CD4-positive, alpha-beta T cell treated with Interleukin-6 at 100 ng/mL for 8 hours (primary cell): ENCODE data around the gene PMP22.
"Not testable (repeated sequence)": the region's sequence is repeated elsewhere in the genome, so short reads cannot be mapped to it uniquely, and the experiment has no call there.

Experiments used
- DNase-seq: peaks from one replicate; pipeline ENCODE4 v3.0.0-alpha.2; 2020; ENCODE audit warnings: mixed read lengths, low spot score

PMP22 gene

DNA sequence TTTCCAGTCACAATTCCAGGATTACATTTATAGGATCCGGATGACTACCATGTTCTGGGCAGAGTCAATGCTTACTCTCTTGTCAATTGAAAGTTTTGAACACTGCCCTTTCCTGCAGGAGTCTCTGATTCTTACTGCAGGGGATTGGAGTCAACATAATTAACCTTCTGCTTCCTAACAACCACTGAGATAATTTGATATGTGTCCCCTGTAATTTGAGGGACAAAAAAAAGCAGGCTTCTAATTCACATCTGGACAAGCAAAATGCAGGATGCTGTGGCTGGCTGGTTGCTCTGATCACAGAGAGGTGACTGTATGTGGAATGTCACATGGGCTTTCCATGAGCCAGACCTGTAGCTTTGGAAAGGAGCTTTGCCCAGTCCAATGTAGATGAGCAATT lies 54.9 kb downstream of the PMP22 start:
- no peak for DNase-seq

DNA sequence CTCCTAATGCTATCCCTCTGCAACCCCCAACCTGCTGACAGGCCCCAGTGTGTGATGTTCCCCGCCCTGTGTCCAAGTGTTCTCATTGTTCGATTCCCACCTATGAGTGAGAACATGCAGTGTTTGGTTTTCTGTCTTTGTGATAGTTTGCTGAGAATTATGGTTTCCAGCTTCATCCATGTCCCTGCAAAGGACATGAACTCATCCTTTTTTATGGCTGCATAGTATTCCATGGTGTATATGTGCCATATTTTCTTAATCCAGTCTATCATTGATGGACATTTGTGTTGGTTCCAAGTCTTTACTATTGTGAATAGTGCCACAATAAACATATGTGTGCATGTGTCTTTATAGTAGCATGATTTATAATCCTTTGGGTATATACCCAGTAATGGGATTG lies 62.1 kb downstream of the PMP22 start:
- DNase-seq: not testable (repeated sequence)

DNA sequence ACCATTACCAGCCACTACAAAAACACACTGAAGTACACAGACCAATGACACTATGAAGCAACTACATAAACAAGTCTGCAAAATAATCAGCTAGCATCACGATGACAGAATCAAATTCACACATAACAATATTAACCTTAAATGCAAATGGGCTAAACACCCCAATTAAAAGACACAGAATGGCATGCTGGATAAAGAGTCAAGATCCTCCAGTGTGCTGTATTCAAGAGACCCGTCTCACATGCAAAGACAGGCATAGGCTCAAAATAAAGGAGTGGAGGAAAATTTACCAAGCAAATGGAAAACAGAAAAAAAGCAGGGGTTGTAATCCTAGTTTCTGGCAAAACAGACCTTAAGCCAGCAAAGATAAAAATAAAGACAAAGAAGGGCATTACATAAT lies 64.6 kb downstream of the PMP22 start:
- not testable (repeated sequence) for DNase-seq

DNA sequence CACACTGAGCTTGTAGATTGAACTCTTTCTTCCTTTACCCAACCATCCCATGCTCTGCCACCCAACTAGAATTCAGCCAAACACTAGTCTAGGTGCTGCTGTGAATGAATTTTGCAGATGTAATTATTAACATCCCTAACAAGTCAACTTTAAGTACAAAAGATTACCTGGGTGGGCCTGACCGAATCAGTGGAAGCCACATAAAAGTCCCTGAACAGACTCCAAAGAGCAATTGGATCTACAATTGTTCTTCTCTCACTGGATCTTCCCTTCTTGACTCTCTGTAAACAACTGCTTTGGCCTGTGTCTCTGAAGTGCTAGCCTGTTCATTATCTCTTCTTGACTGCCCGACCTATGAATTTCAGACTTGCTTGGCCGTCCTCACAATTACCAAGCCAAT lies 67.9 kb downstream of the PMP22 start:
- no peak for DNase-seq

DNA sequence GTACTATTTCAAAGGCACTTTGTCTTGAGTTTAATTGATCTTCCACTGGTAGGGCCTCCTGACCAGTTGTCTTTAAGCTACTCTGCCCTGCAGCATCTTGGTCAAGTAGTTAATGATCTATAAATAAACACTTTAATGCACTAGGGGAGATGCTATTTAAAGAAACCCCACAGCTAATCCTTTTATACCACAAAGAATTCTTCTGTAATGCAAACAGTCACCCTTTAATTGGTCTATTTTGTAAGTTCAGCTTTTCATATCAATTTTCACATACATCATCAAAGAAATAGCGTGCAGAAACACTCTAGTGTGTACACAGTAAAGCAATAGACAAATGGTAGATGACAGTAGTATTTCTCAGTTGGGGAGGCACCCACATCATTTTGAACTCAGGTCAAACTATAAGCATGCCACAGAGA lies 70.3 kb downstream of the PMP22 start:
- DNase-seq: no peak

DNA sequence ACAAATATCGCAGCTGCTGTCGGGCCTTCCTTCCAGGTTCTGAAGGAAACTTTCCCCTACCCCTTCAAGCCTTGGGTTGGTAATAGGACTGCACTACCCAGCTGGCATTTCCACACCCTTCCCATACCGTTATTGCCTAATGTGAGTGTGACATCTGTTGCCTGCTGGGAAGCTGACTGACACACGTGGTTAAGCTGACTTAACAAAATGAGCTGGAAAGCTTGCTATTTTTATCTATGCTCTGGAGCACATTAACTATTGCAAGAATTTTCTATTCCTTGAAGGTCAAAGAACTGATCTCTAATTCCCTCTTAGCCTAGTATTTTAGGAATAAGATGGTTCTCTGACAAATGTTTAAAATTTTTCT lies 79.5 kb downstream of the PMP22 start:
- DNase-seq: no peak

DNA sequence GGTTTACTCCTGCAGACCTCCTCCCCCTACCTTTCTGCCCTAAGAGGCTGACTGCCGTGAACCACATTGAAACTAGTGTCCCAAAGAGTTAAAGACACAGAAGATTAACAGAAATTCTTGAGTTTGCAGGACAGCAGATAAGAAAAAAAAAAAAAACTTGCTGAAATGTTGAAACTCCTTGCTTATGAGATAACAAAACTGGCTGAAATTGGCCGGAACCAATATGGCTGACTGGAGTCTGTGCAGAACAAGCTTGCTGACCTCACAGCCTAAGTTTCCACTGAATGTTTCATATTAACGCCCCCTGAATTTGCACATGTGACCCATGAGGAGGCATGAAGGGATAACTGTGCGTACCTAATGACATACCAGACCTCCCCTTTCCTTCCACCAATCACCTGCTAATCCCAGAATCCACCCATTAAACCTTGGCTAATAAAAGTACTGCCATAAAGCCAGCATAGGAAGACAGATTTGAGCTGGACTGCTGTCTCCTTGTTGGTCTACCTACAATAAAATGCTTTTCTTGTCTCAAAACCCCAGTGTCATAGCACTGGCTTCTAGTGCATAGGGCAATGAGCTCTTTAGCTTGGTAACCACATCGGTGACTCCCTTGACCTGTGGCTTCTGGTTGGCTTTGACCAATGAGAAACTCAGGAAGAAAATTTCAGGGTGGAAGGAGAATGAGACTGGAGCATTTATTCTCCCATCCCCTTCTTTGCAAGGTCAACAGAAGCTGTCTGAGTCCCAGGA lies 80.1 kb downstream of the PMP22 start:
- no peak for DNase-seq

DNA sequence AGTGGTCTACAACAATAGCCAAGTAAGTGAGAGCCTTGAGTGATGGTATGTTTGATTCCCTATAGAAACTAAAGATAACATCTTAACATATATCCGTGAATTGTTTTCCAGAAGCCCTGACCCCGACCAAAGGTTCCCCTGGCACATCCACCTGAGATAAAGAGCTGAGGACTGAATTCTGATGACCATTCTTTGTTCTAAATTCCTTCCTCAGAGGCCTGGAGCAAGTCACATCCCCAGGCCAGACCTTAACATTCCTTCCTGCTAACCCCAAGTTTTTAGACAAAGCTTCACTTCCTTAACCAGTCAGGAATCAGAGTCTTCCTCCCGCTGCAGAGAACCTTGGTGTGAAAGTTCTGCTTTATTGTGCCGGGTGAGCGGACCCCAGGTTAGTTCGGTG lies 83.3 kb downstream of the PMP22 start:
- no peak for DNase-seq

DNA sequence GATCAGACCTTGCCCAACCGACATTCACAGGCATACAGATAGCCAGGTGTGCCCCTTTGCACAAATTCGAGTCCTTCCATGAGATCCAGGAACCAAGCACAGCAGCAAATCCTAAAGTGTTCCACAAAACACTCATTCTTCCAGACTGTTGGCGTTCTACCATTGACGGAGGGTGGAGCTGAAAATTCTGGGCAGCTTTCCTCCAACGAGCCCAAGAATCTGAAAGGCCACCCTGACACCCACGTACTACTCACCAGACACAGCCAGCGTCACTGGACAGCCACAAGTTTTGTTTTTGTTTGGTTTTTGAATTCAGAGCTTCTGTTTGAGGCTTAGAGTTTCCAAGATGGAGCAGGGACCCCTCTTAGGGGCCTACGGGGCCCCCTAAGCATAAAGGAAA lies 83.8 kb downstream of the PMP22 start:
- DNase-seq: no peak

DNA sequence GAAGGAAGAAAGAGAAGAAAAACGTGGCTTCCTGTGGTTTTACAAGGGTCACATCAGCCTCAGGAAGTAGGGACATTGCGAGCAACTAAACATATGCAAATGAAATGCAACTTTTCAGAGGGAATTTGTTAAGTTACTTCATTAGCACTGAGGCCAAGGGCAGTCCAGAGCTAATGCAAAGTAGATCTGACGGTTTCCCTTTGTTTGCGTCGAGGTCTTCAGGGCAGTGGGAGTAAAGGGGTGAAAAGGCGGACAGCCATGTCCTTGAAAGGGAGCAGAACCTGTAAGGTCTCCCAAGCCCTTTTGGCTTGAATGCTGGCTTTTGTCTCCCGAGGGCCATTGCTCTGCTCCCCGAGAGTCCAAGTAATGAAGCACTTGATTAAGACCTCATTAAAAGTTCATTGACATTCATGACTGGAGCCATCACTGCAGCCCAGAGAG lies 85.0 kb downstream of the PMP22 start:
- DNase-seq: no peak
